Measurements from ENCODE around the gene CFAP53. TPM values are rescaled to one million over a fixed set of nuclear protein-coding genes. Genes with fewer than 3 reads are reported as not detected.
A peak's percentile ranks its signal among the peaks of the same experiment; 100 is the strongest.

CFAP53 gene
- total and polyA plus RNA-seq, 2 experiments from 2014 or later: 0.11 to 0.48 TPM

GRCh38 chr18:50188652-50189051 lies 77.6 kb downstream of the CFAP53 start:
- in situ Hi-C loops (cut with MboI): no loop called here
- no peaks in the 10 kb centered on the region for H3K4me1 ChIP-seq (ENCODE audit: insufficient read depth)
- no peaks in the 10 kb centered on the region for H3K9me2 ChIP-seq (ENCODE audit: insufficient read depth)
- 40 to 50% methylated on average over 6 of the region's 6 CpGs for WGBS, 2 experiments (ENCODE audit: low coverage in 1 of 2, low lambda C conversion rate in 2 of 2, missing lambda C conversion rate in 2 of 2)
- H3K36me3 ChIP-seq (ENCODE audit: low read depth): no peaks in the 10 kb centered on the region
- TF ChIP-seq EZH2 (IDR thresholded peaks at IDR 0.05; ENCODE audit: insufficient read depth, poor library complexity, severe bottlenecking): no peak
- TF ChIP-seq EZH2phosphoT487 (IDR thresholded peaks at IDR 0.05; ENCODE audit: insufficient read depth, low read depth): no peak
- no peaks in the 10 kb centered on the region for H3F3A ChIP-seq (ENCODE audit: insufficient read depth)
- no peak for DNase-seq
- H4K20me1 ChIP-seq (ENCODE audit: insufficient read depth): no peaks in the 10 kb centered on the region
- no peaks in the 10 kb centered on the region for H3K79me2 ChIP-seq (ENCODE audit: insufficient read depth)
- no peak overlapping the region for H3K27ac ChIP-seq
- H3K9me3 ChIP-seq (ENCODE audit: low read depth): no peaks in the 10 kb centered on the region
- H2AFZ ChIP-seq: no peak overlapping the region
- H3K27me3 ChIP-seq (replicated peaks; ENCODE audit: insufficient read depth): peaks cover 30% of the 10 kb centered on the region
- no peak overlapping the region for H3K9ac ChIP-seq
- no peak overlapping the region for H3K4me2 ChIP-seq (ENCODE audit: unreplicated experiment)
- H3K4me3 ChIP-seq: no peak overlapping the region

GRCh38 chr18:50187659-50188058 lies 78.6 kb downstream of the CFAP53 start:
- H3K4me2 ChIP-seq (ENCODE audit: unreplicated experiment): no peak overlapping the region
- no peak for TF ChIP-seq EZH2 (IDR thresholded peaks at IDR 0.05; ENCODE audit: insufficient read depth, poor library complexity, severe bottlenecking)
- no peak for TF ChIP-seq EZH2phosphoT487 (IDR thresholded peaks at IDR 0.05; ENCODE audit: insufficient read depth, low read depth)
- DNase-seq: no peak
- no peaks in the 10 kb centered on the region for H3K9me3 ChIP-seq (ENCODE audit: low read depth)
- H3K9ac ChIP-seq: no peak overlapping the region
- peaks cover 20% of the 10 kb centered on the region for H3K27me3 ChIP-seq (replicated peaks; ENCODE audit: insufficient read depth)
- H3F3A ChIP-seq (ENCODE audit: insufficient read depth): no peaks in the 10 kb centered on the region
- no peak overlapping the region for H3K4me3 ChIP-seq
- no peaks in the 10 kb centered on the region for H4K20me1 ChIP-seq (ENCODE audit: insufficient read depth)
- no peak overlapping the region for H3K27ac ChIP-seq
- no peak overlapping the region for H2AFZ ChIP-seq
- 32 to 39% methylated on average over 3 of the region's 3 CpGs for WGBS, 2 experiments (ENCODE audit: low coverage in 1 of 2, low lambda C conversion rate in 2 of 2, missing lambda C conversion rate in 2 of 2)
- H3K4me1 ChIP-seq (ENCODE audit: insufficient read depth): no peaks in the 10 kb centered on the region
- no peaks in the 10 kb centered on the region for H3K9me2 ChIP-seq (ENCODE audit: insufficient read depth)
- H3K36me3 ChIP-seq (ENCODE audit: low read depth): no peaks in the 10 kb centered on the region
- H3K79me2 ChIP-seq (ENCODE audit: insufficient read depth): no peaks in the 10 kb centered on the region
- in situ Hi-C loops (cut with MboI): no loop called here

GRCh38 chr18:50186385-50186784 lies 79.9 kb downstream of the CFAP53 start:
- Histone ChIP-seq H3K4me3 (no peak overlapping the region), H3K4me1 (ENCODE audit: insufficient read depth) (no peaks in the 10 kb centered on the region), H3K27ac (no peak overlapping the region), H3K9ac (no peak overlapping the region), H3K9me3 (ENCODE audit: low read depth) (no peaks in the 10 kb centered on the region), H3K4me2 (ENCODE audit: unreplicated experiment) (no peak overlapping the region), H3K36me3 (ENCODE audit: low read depth) (no peaks in the 10 kb centered on the region), H3K79me2 (ENCODE audit: insufficient read depth) (no peaks in the 10 kb centered on the region), H3K9me2 (ENCODE audit: insufficient read depth) (no peaks in the 10 kb centered on the region), H3K27me3 (replicated peaks; ENCODE audit: insufficient read depth) (peaks cover 8% of the 10 kb centered on the region; the same call in 1 of the 2 replicates), H4K20me1 (ENCODE audit: insufficient read depth) (no peaks in the 10 kb centered on the region), H2AFZ (no peak overlapping the region), H3F3A (ENCODE audit: insufficient read depth) (no peaks in the 10 kb centered on the region)
- in situ Hi-C loops (cut with MboI): no loop called here
- WGBS, 2 experiments (ENCODE audit: low coverage in 1 of 2, low lambda C conversion rate in 2 of 2, missing lambda C conversion rate in 2 of 2): 55 to 57% methylated on average over 1 of the region's 1 CpG
- TF ChIP-seq EZH2phosphoT487 (IDR thresholded peaks at IDR 0.05; ENCODE audit: insufficient read depth, low read depth): no peak
- TF ChIP-seq EZH2 (IDR thresholded peaks at IDR 0.05; ENCODE audit: insufficient read depth, poor library complexity, severe bottlenecking): no peak
- DNase-seq: no peak

- 49 to 50% methylated on average over 5 of the region's 5 CpGs for WGBS, 2 experiments (ENCODE audit: low coverage in 1 of 2, low lambda C conversion rate in 2 of 2, missing lambda C conversion rate in 2 of 2)
- no peaks in the 10 kb centered on the region for H3K79me2 ChIP-seq (ENCODE audit: insufficient read depth)
- no peak overlapping the region for H3K9ac ChIP-seq
These were observed 82.7 kb downstream of the CFAP53 start for GRCh38 chr18:50183556-50183955.

GRCh38 chr18:50182511-50182910 lies 83.8 kb downstream of the CFAP53 start:
- H3K4me1 ChIP-seq (ENCODE audit: insufficient read depth): no peaks in the 10 kb centered on the region
- no peaks in the 10 kb centered on the region for H3K9me2 ChIP-seq (ENCODE audit: insufficient read depth)
- H3K4me2 ChIP-seq (ENCODE audit: unreplicated experiment): no peak overlapping the region
- no peaks in the 10 kb centered on the region for H3K36me3 ChIP-seq (ENCODE audit: low read depth)
- H4K20me1 ChIP-seq (ENCODE audit: insufficient read depth): no peaks in the 10 kb centered on the region
- 0 to 13% methylated on average over 1 of the region's 1 CpG for WGBS, 2 experiments (ENCODE audit: low coverage in 1 of 2, low lambda C conversion rate in 2 of 2, missing lambda C conversion rate in 2 of 2)
- in situ Hi-C loops (cut with MboI): no loop called here
- DNase-seq: no peak
- no peak overlapping the region for H3K4me3 ChIP-seq
- H3K27ac ChIP-seq: no peak overlapping the region
- no peaks in the 10 kb centered on the region for H3K9me3 ChIP-seq (ENCODE audit: low read depth)
- TF ChIP-seq EZH2phosphoT487 (IDR thresholded peaks at IDR 0.05; ENCODE audit: insufficient read depth, low read depth): no peak
- TF ChIP-seq EZH2 (IDR thresholded peaks at IDR 0.05; ENCODE audit: insufficient read depth, poor library complexity, severe bottlenecking): no peak
- no peaks in the 10 kb centered on the region for H3F3A ChIP-seq (ENCODE audit: insufficient read depth)
- H3K9ac ChIP-seq: no peak overlapping the region
- no peaks in the 10 kb centered on the region for H3K79me2 ChIP-seq (ENCODE audit: insufficient read depth)
- no peak overlapping the region for H2AFZ ChIP-seq
- peaks cover 8% of the 10 kb centered on the region; the same call in 1 of the 2 replicates for H3K27me3 ChIP-seq (replicated peaks; ENCODE audit: insufficient read depth)

More at GRCh38 chr18:50183556-50183955, 82.7 kb downstream of the CFAP53 start:
- Histone ChIP-seq H3K4me1 (ENCODE audit: insufficient read depth) (no peaks in the 10 kb centered on the region), H3F3A (ENCODE audit: insufficient read depth) (no peaks in the 10 kb centered on the region), H3K4me2 (ENCODE audit: unreplicated experiment) (no peak overlapping the region), H2AFZ (no peak overlapping the region), H3K9me2 (ENCODE audit: insufficient read depth) (no peaks in the 10 kb centered on the region), H3K9me3 (ENCODE audit: low read depth) (no peaks in the 10 kb centered on the region), H4K20me1 (ENCODE audit: insufficient read depth) (no peaks in the 10 kb centered on the region), H3K27me3 (replicated peaks; ENCODE audit: insufficient read depth) (peaks cover 8% of the 10 kb centered on the region; the same call in 1 of the 2 replicates), H3K27ac (no peak overlapping the region), H3K36me3 (ENCODE audit: low read depth) (no peaks in the 10 kb centered on the region), H3K4me3 (no peak overlapping the region)
- peak; percentile 8 for DNase-seq
- in situ Hi-C loops (cut with MboI): no loop called here
- TF ChIP-seq EZH2 (IDR thresholded peaks at IDR 0.05; ENCODE audit: insufficient read depth, poor library complexity, severe bottlenecking) (no peak), EZH2phosphoT487 (IDR thresholded peaks at IDR 0.05; ENCODE audit: insufficient read depth, low read depth) (no peak)

Measured in GM23248 (cell line).